AG04450 (cell line): ENCODE results near the gene DYRK1A. TPM values are rescaled to one million over a fixed set of nuclear protein-coding genes. Genes with fewer than 3 reads are reported as not detected.

Source experiments
- CTCF ChIA-PET: fragments of 300-600, 350-600 bp; formaldehyde crosslinking; extraction: SDS; loops from one replicate; lab custom pipeline; 2022; ENCODE audit warnings: antibody characterized with exemption, inconsistent platforms; lab: Charles Lee
- POLR2A ChIA-PET: fragments of 350-600 bp; formaldehyde crosslinking; extraction: SDS; loops from one replicate; lab custom pipeline; 2021; ENCODE audit warnings: antibody characterized with exemption, inconsistent platforms; lab: Yijun Ruan, JAX
- DNase-seq: peaks from one replicate; pipeline ENCODE4 v3.0.0-alpha.2; 2011; ENCODE audit warnings: low read depth, low spot score
- H3K27ac ChIP-seq: one replicate; pipeline ENCODE4 v1.5.1; 2012; ENCODE audit warnings: low read depth, low read length, control low read depth
- H3K27me3 ChIP-seq: one replicate; pipeline ENCODE4 v1.6.0; 2012; ENCODE audit warnings: low read length; ENCODE audit not compliant: control insufficient read depth, insufficient read depth
- H3K4me3 ChIP-seq: 2 replicates; pipeline ENCODE4 v1.5.1; 2011; ENCODE audit warnings: mild to moderate bottlenecking, low read depth, low read length, control low read depth
- H3K9me3 ChIP-seq: 2 replicates; pipeline ENCODE4 v1.5.1; 2012; ENCODE audit warnings: low read length; ENCODE audit not compliant: control insufficient read depth, insufficient read depth
- polyA plus RNA-seq: library from polyadenylated mRNA; depleted of rRNA; stranded (reverse); fragments of >200 nt; gene quantifications from 2 replicates; pipeline ENCODE4 v1.2.3, GENCODE V29; 2011
- TF ChIP-seq, protein P1 (sequence below): IDR thresholded peaks from 2 replicates; pipeline ENCODE4 v1.5.1; 2011; ENCODE audit warnings: low read depth, low read length, control low read depth, inconsistent platforms

The DYRK1A gene
- polyA plus RNA-seq, 1 experiment = 33.1 TPM

DNA sequence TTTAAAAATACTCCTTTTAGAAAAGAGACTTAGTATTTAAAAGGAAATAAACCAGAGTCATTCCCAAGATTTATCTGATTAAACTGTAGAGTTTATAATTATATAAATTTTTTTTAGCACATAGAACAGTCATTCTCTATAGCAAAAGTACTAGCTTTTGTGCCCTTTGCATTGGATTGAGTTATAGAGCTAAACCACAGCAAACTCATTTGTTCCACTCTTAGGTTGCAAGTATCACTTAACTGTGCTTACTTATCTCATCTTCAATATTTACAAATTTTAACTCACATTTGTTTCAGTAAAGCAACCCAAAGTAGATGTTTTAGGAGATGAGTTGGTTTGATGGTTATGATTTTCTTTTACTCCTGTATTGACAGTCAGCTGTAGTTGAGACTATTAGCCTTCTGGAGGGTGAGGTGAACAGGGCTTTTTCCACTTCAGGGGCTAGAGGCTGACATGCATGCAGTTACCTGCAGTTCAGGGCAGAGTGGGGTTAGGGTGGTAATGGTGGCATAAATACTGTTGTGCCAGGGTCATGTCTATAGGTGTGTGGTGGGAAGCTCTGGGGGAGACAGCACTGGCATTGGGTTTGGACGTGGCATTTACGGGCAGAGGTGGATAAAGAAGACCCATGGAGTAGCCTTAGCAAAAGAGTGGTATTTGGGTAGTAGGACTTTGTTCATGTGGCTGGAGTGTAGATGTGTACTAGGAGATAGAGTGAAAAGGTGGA is 42.1 kb downstream of the DYRK1A start:
- ChIA-PET POLR2A (interaction anchor here (1.1 kb wide), 1 partner anchor 42 kb away, joined by 4 read pairs; the partner anchor contains the start of gene DYRK1A), CTCF (interaction anchor here (1.6 kb wide), 1 partner anchor 55 kb away, joined by 3 read pairs; no protein-coding TSS in a partner anchor)
- no peak overlapping the region for H3K4me3 ChIP-seq
- H3K9me3 ChIP-seq = no peaks in the 10 kb centered on the region
- DNase-seq = no peak
- TF ChIP-seq, protein P1, sequence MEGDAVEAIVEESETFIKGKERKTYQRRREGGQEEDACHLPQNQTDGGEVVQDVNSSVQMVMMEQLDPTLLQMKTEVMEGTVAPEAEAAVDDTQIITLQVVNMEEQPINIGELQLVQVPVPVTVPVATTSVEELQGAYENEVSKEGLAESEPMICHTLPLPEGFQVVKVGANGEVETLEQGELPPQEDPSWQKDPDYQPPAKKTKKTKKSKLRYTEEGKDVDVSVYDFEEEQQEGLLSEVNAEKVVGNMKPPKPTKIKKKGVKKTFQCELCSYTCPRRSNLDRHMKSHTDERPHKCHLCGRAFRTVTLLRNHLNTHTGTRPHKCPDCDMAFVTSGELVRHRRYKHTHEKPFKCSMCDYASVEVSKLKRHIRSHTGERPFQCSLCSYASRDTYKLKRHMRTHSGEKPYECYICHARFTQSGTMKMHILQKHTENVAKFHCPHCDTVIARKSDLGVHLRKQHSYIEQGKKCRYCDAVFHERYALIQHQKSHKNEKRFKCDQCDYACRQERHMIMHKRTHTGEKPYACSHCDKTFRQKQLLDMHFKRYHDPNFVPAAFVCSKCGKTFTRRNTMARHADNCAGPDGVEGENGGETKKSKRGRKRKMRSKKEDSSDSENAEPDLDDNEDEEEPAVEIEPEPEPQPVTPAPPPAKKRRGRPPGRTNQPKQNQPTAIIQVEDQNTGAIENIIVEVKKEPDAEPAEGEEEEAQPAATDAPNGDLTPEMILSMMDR = no peak
- H3K27ac ChIP-seq = peak overlapping the region; percentile 58
- H3K27me3 ChIP-seq = no peaks in the 10 kb centered on the region

DNA sequence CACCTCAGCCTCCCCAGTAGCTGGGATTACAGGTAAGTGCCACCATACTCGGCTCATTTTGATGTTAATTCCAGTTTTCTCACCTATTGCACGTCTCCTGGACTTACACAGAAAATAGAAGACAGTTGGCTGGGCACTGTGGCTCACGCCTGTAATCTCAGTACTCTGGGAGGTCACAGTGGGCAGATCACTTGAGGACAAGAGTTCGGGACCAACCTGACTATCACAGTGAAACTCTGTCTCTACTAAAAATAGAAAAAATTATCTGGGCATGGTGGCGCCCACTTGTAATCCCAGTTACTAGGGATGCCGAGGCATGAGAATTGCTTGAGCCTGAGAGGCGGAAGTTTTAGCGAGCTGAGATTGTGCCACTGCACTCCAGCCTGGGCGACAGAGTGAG is 44.1 kb downstream of the DYRK1A start:
- TF ChIP-seq, protein P1 = no peak
- no peak overlapping the region for H3K4me3 ChIP-seq
- H3K27me3 ChIP-seq = no peaks in the 10 kb centered on the region
- no peaks in the 10 kb centered on the region for H3K9me3 ChIP-seq
- H3K27ac ChIP-seq = no peak overlapping the region
- DNase-seq = no peak
- CTCF ChIA-PET = interaction anchor here (0.6 kb wide), 1 partner anchor 44 kb away, joined by 3 read pairs; no protein-coding TSS in a partner anchor
- POLR2A ChIA-PET = no interaction called here

DNA sequence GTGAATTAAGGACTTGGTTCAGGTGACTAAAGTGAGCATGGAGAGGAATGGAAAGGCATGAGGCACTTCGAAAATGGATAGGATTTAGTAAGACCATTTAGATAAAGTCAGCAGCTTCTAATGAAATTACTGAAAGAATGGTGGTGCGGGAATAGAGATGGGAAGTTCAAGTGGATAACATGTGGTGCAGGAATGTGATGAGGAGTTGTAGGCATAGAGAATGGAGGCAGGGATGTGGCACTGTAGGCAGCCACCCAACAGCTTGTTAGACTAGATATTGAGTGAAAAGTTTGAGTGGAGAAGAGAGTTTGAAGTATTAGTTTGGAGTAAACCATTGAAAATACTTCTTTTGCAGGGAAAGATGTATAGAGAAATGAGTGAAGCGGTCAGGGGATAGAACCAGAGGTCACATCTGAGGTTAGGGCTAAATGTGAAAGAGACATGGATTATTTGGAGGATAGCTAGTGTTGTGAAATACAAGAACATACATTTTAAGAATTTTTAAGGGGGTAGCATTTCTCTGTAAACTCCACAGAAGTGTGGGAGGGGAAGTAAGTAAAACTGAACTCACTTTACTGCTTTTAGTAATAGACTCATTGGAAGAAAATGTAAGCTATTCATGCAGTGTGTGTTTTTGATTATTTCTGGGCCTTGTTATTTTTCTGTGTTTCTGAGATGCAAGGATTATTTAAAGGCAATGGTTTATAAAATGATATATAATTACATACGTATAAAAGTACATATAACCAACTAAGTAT is 46.2 kb downstream of the DYRK1A start:
- CTCF ChIA-PET = no interaction called here

DNA sequence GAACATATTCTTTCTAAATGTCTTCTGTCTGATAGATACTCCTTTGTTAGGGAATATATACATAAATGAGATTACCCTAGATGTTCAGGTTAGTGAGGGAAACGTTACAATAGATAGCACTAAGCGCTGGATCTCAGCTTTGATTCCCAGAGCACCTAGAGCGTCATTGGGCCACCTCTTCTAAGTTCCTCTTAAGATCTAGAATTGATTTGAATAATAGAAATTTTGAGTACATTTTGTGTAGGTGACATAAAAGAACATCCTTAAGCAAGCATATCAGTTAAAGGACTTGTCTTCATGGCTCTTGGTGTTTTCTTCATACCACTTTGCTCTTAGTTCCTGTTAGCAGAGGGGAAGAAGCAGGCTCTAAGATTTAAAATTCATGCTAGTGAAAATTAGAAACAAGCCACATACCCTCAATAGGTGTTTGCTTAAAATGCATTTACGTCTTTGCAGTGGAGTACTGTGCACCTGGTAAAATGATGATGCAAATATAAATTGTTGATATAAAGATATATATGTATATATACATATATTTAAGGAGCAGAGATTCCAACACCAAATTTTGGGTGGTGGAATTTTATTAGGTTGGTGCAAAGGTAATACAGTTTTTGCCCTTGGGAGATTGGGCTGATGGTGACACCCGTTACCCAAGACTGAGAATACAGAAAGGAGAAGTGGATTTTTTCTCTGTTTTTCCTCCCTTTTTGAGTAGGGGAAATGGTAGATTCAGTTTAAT is 47.1 kb downstream of the DYRK1A start:
- Histone ChIP-seq H3K27ac (peak overlapping the region; percentile 66), H3K9me3 (no peaks in the 10 kb centered on the region), H3K4me3 (no peak overlapping the region), H3K27me3 (no peaks in the 10 kb centered on the region)
- TF ChIP-seq, protein P1 = no peak
- CTCF ChIA-PET = no interaction called here
- DNase-seq = no peak
- POLR2A ChIA-PET = no interaction called here

More for the DNA sequence above, 46.2 kb downstream of the DYRK1A start:
- Histone ChIP-seq H3K27ac (peak overlapping the region; percentile 83), H3K27me3 (no peaks in the 10 kb centered on the region), H3K4me3 (no peak overlapping the region), H3K9me3 (no peaks in the 10 kb centered on the region)
- peak; percentile 34 for DNase-seq
- POLR2A ChIA-PET = no interaction called here
- TF ChIP-seq, protein P1 = no peak
